IMR-90 (cell line): ENCODE results near the gene CETN2. TPM values are rescaled to one million over a fixed set of nuclear protein-coding genes. Genes with fewer than 3 reads are reported as not detected.

Source experiments
- ATAC-seq: fragments of 200-7000 bp; cut with Tn5 transposase; 2 replicates; pipeline ENCODE4 v1.9.1; 2020; ENCODE audit warnings: low read depth, mild to moderate bottlenecking, moderate library complexity
- BruUV-seq: library from RNA; stranded (reverse); fragments of 400-500 nt; replicated peaks from 2 replicates; lab custom pipeline; 2021; lab: Mats Ljungman, UMichigan
- CTCF ChIA-PET: fragments of 300-600 bp; formaldehyde crosslinking; extraction: SDS; loops from one replicate; lab custom pipeline; 2021; ENCODE audit warnings: antibody characterized with exemption; lab: Yijun Ruan, JAX
- POLR2A ChIA-PET: fragments of 300-600 bp; sonication (Branson Sonifier 250); formaldehyde crosslinking; loops from one replicate; lab custom pipeline; 2022; ENCODE audit warnings: antibody characterized with exemption; ENCODE audit not compliant: unreplicated experiment; lab: Charles Lee
- DNase-seq: peaks from one replicate; pipeline ENCODE4 v3.0.0; 2013
- H2AFZ ChIP-seq: replicated peaks from 2 replicates; pipeline ENCODE3; 2013; ENCODE audit warnings: low read length, mild to moderate bottlenecking; ENCODE audit not compliant: poor library complexity
- H2AK5ac ChIP-seq: 2 replicates; pipeline ENCODE4 v1.6.1; 2013; ENCODE audit warnings: low read depth, low read length, inconsistent platforms
- H2AK9ac ChIP-seq: replicated peaks from 2 replicates; pipeline ENCODE3; 2013; ENCODE audit warnings: mild to moderate bottlenecking, low read depth, low read length, moderate library complexity; ENCODE audit not compliant: poor library complexity
- H2BK120ac ChIP-seq: 2 replicates; pipeline ENCODE4 v1.6.1; 2013; ENCODE audit warnings: low read depth, low read length, inconsistent platforms
- H2BK15ac ChIP-seq: 3 replicates; pipeline ENCODE4 v1.6.1; 2013; ENCODE audit warnings: low read depth, low read length, inconsistent platforms
- H2BK20ac ChIP-seq: 2 replicates; pipeline ENCODE4 v1.6.1; 2013; ENCODE audit warnings: low read depth, mild to moderate bottlenecking, inconsistent platforms, low read length, moderate library complexity
- H2BK5ac ChIP-seq: 2 replicates; pipeline ENCODE4 v1.6.1; 2013; ENCODE audit warnings: mild to moderate bottlenecking, low read depth, low read length, inconsistent platforms; ENCODE audit not compliant: poor library complexity, severe bottlenecking
- H3K14ac ChIP-seq: replicated peaks from 2 replicates; pipeline ENCODE4 v1.6.1; 2013; ENCODE audit warnings: low read depth, low read length, inconsistent platforms
- H3K18ac ChIP-seq: 2 replicates; pipeline ENCODE4 v1.6.1; 2013; ENCODE audit warnings: low read depth, low read length, control low read depth
- H3K23ac ChIP-seq: 2 replicates; pipeline ENCODE4 v1.6.1; 2013; ENCODE audit warnings: low read depth, low read length, inconsistent platforms
- H3K27ac ChIP-seq: 2 replicates; pipeline ENCODE4 v1.5.1; 2013; ENCODE audit warnings: mild to moderate bottlenecking, control low read depth, low read length; ENCODE audit not compliant: insufficient read depth
- H3K27me3 ChIP-seq: 2 replicates; pipeline ENCODE4 v1.6.1; 2013; ENCODE audit warnings: low read length; ENCODE audit not compliant: control insufficient read depth, insufficient read depth
- H3K36me3 ChIP-seq: 2 replicates; pipeline ENCODE4 v1.6.1; 2013; ENCODE audit warnings: low read length, mixed read lengths; ENCODE audit not compliant: control insufficient read depth, insufficient read depth
- H3K4ac ChIP-seq: 2 replicates; pipeline ENCODE4 v1.6.1; 2013; ENCODE audit warnings: low read depth, low read length, inconsistent platforms
- H3K4me1 ChIP-seq: 2 replicates; pipeline ENCODE4 v1.6.1; 2013; ENCODE audit warnings: low read length, mixed read lengths; ENCODE audit not compliant: control insufficient read depth, insufficient read depth
- H3K4me2 ChIP-seq: 2 replicates; pipeline ENCODE4 v1.6.1; 2013; ENCODE audit warnings: low read depth, mild to moderate bottlenecking, control low read depth, low read length, moderate library complexity
- H3K4me3 ChIP-seq: 2 replicates; pipeline ENCODE4 v1.5.1; 2013; ENCODE audit warnings: low read depth, mild to moderate bottlenecking, control low read depth, low read length, moderate library complexity; ENCODE audit not compliant: insufficient read depth
- H3K56ac ChIP-seq: 2 replicates; pipeline ENCODE4 v1.6.1; 2013; ENCODE audit warnings: low read length, inconsistent platforms; ENCODE audit not compliant: insufficient read depth; ENCODE audit errors: extremely low read depth
- H3K79me1 ChIP-seq, 2 experiments: 2 replicates each; pipeline ENCODE4 v1.6.1; 2013; ENCODE audit warnings: low read length in 2 of 2, inconsistent platforms in 1 of 2, low read depth in 1 of 2
- H3K9ac ChIP-seq: 2 replicates; pipeline ENCODE4 v1.6.1; 2013; ENCODE audit warnings: low read depth, low read length, control low read depth
- H3K9me1 ChIP-seq: 2 replicates; pipeline ENCODE4 v1.6.1; 2013; ENCODE audit warnings: low read length, inconsistent platforms; ENCODE audit not compliant: insufficient read depth
- H3K9me3 ChIP-seq: 2 replicates; pipeline ENCODE4 v1.6.1; 2013; ENCODE audit warnings: low read length; ENCODE audit not compliant: control insufficient read depth, insufficient read depth
- H4K20me1 ChIP-seq: 2 replicates; pipeline ENCODE4 v1.6.1; 2013; ENCODE audit warnings: low read length, inconsistent platforms; ENCODE audit not compliant: insufficient read depth
- H4K5ac ChIP-seq: 2 replicates; pipeline ENCODE4 v1.6.1; 2013; ENCODE audit warnings: mild to moderate bottlenecking, low read depth, low read length, control low read depth
- H4K8ac ChIP-seq, 2 experiments: 2 replicates each; pipeline ENCODE4 v1.6.1; 2013; ENCODE audit warnings: low read depth in 2 of 2, low read length in 2 of 2, control low read depth in 1 of 2, inconsistent platforms in 1 of 2
- H4K91ac ChIP-seq: 2 replicates; pipeline ENCODE4 v1.6.1; 2013; ENCODE audit warnings: low read depth, low read length, inconsistent platforms; ENCODE audit not compliant: insufficient read depth
- BHLHE40 ChIP-seq: fragments of 150-350 bp; IDR thresholded peaks from 2 replicates; pipeline ENCODE4 v1.6.1; 2016; ENCODE audit warnings: mild to moderate bottlenecking, low read depth, low read length
- CEBPB ChIP-seq: IDR thresholded peaks from 2 replicates; pipeline ENCODE4 v1.6.1; 2012; ENCODE audit warnings: low read depth, low read length, improper control_type of control experiment
- CHD1 ChIP-seq: IDR thresholded peaks from 2 replicates; pipeline ENCODE4 v1.6.1; 2012; ENCODE audit warnings: low read depth, low read length, improper control_type of control experiment
- ELK1 ChIP-seq: fragments of 150-350 bp; IDR thresholded peaks from 2 replicates; pipeline ENCODE4 v1.6.1; 2016; ENCODE audit warnings: low read depth, mild to moderate bottlenecking, low read length, moderate library complexity, borderline replicate concordance
- FOS ChIP-seq: fragments of 150-350 bp; IDR thresholded peaks from 2 replicates; pipeline ENCODE4 v1.6.1; 2016; ENCODE audit warnings: low read depth, low read length
- MXI1 ChIP-seq: IDR thresholded peaks from 2 replicates; pipeline ENCODE4 v1.6.1; 2012; ENCODE audit warnings: low read depth, mild to moderate bottlenecking, low read length, moderate library complexity, borderline replicate concordance
- NFE2L2 ChIP-seq: fragments of 150-350 bp; IDR thresholded peaks from 2 replicates; pipeline ENCODE4 v1.6.1; 2016; ENCODE audit warnings: low read depth, mild to moderate bottlenecking, low read length
- RCOR1 ChIP-seq: IDR thresholded peaks from 2 replicates; pipeline ENCODE4 v1.6.1; 2012; ENCODE audit warnings: mild to moderate bottlenecking, low read length, improper control_type of control experiment; ENCODE audit not compliant: insufficient replicate concordance
- RFX5 ChIP-seq: IDR thresholded peaks from 2 replicates; pipeline ENCODE4 v1.8.0; 2012; ENCODE audit warnings: low read depth, mild to moderate bottlenecking, low read length, moderate library complexity
- WGBS, 2 experiments: methylation state at CpG; one replicate each; pipeline versions ENCODE4 v1.1.5 to v1.1.7; 2013; ENCODE audit warnings: missing lambda C conversion rate in 2 of 2; ENCODE audit not compliant: insufficient read length in 1 of 2; ENCODE audit errors: extremely low coverage in 2 of 2; 5-methylcytosine and 5-hydroxymethylcytosine counted together
- dilution Hi-C: fragments of 300-500 bp; cut with HindIII; formaldehyde crosslinking; loops from one replicate; pipeline ENCODE4 v1.14.3; 2018; ENCODE audit warnings: low sequenced_read_pairs; ENCODE audit not compliant: unreplicated experiment
- in situ Hi-C: fragments of 300-500 bp; cut with MboI; formaldehyde crosslinking; loops from 3 replicates; pipeline ENCODE4 v1.14.3; 2019; ENCODE audit warnings: low sequenced_read_pairs, inconsistent platforms, mixed read lengths
- intact Hi-C: fragments of 100-400 bp; cut with micrococcal nuclease; formaldehyde crosslinking; loops from 2 replicates; pipeline ENCODE4 v1.10.0; 2022
- polyA plus RNA-seq, 3 experiments: library from polyadenylated mRNA; depleted of rRNA; stranded (reverse); fragments of >200 nt; gene quantifications; 2 replicates each; pipeline ENCODE4 v1.2.3, GENCODE V29; 2012; ENCODE audit warnings: low replicate concordance in 1 of 3
- total RNA-seq: library from RNA; depleted of rRNA; stranded (reverse); fragments of >200 nt; gene quantifications from 2 replicates; pipeline ENCODE4 v1.2.3, GENCODE V29; 2012
- TF ChIP-seq, protein P1 (sequence below): conservative IDR thresholded peaks from 2 replicates; pipeline ENCODE4 v1.5.1; 2012; ENCODE audit warnings: mild to moderate bottlenecking, low read depth, low read length, improper control_type of control experiment

The CETN2 gene
- total and polyA plus RNA-seq, 2 of the 4 experiments (the other 2 are of a cell fraction) = 15.8 to 34.0 TPM

DNA sequence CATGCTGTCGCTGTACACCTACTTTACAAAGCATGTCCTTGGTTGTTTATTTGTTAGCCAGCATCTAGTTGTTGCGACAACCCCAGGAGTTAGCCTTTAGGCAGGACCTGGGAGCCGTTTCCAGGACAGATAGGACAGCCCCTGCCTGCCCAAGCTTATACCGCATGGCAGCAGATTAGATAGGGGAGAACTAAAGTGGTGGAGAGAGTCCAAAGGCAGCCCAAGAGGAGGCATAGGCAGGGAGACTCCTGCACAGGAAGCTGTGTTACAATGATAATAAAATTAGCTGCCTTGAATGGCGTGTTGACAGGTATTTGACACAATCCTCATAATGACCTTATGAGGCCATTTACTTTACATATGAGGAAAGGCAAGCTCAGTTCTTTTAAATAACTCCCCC lies 13.3 kb upstream of the CETN2 start:
- Histone ChIP-seq H2AK5ac (no peak overlapping the region), H3K79me1 (peaks cover 11 to 15% of the 10 kb centered on the region in 2 experiments; a peak in 2 of 4 replicates), H4K5ac (no peak overlapping the region), H3K14ac (no peak overlapping the region), H4K91ac (no peak overlapping the region), H2BK20ac (no peak overlapping the region), H3K36me3 (no peaks in the 10 kb centered on the region; the same call in 1 of the 2 replicates), H3K27ac (no peak overlapping the region), H2AFZ (no peak overlapping the region), H3K56ac (no peak overlapping the region), H3K4ac (no peak overlapping the region), H2BK5ac (no peak overlapping the region), H3K4me2 (no peak overlapping the region), H3K18ac (no peak overlapping the region), H2BK15ac (no peak overlapping the region), H3K9ac (no peak overlapping the region), H2BK120ac (no peak overlapping the region), H3K27me3 (no peaks in the 10 kb centered on the region), H3K4me1 (no peaks in the 10 kb centered on the region), H2AK9ac (no peak overlapping the region), H3K9me1 (no peaks in the 10 kb centered on the region), H3K23ac (no peak overlapping the region), H4K8ac (no peak overlapping the region), H4K20me1 (no peaks in the 10 kb centered on the region), H3K9me3 (no peaks in the 10 kb centered on the region), H3K4me3 (no peak overlapping the region)
- WGBS, 2 experiments = no CpG with 5 or more reads among the region's 5 CpGs
- dilution Hi-C loops (no loop called here), intact Hi-C loops (no loop called here), in situ Hi-C loops (no loop called here)
- POLR2A ChIA-PET = no interaction called here
- BruUV-seq = no TSS peak
- CTCF ChIA-PET = no interaction called here
- no peak for DNase-seq
- no peak for TF ChIP-seq ELK1
- TF ChIP-seq RCOR1 = no peak
- TF ChIP-seq MXI1 = no peak
- no peak for TF ChIP-seq NFE2L2
- TF ChIP-seq BHLHE40 = no peak
- TF ChIP-seq, protein P1, sequence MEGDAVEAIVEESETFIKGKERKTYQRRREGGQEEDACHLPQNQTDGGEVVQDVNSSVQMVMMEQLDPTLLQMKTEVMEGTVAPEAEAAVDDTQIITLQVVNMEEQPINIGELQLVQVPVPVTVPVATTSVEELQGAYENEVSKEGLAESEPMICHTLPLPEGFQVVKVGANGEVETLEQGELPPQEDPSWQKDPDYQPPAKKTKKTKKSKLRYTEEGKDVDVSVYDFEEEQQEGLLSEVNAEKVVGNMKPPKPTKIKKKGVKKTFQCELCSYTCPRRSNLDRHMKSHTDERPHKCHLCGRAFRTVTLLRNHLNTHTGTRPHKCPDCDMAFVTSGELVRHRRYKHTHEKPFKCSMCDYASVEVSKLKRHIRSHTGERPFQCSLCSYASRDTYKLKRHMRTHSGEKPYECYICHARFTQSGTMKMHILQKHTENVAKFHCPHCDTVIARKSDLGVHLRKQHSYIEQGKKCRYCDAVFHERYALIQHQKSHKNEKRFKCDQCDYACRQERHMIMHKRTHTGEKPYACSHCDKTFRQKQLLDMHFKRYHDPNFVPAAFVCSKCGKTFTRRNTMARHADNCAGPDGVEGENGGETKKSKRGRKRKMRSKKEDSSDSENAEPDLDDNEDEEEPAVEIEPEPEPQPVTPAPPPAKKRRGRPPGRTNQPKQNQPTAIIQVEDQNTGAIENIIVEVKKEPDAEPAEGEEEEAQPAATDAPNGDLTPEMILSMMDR = no peak
- no peak for TF ChIP-seq FOS
- TF ChIP-seq RFX5 = no peak
- TF ChIP-seq CHD1 = no peak
- TF ChIP-seq CEBPB = no peak
- ATAC-seq = no peak
